Smooth muscle cell of the umbilical artery (primary cell): ENCODE measurements around the gene COA5. TPM values are rescaled to one million over a fixed set of nuclear protein-coding genes. Genes with fewer than 3 reads are reported as not detected.

Experiments used
- total RNA-seq: library from RNA; depleted of rRNA; stranded (reverse); fragments of >200 nt; gene quantifications from 2 replicates; pipeline ENCODE4 v1.2.3, GENCODE V29; 2014

The COA5 gene
- 19.7 and 28.8 TPM in 2 replicates for total RNA-seq

GRCh38 chr2:98608116-98608961 lies at the start of gene COA5, which contains the start of gene UNC50:
Gene COA5 (minus strand): TSS chr2:98608512. CDS start chr2:98608405, 107 bp downstream.
Gene UNC50 (plus strand): TSS chr2:98608589. CDS start chr2:98609760, 1,171 bp downstream.

Other genes starting within 250 kb of the COA5 start
- 29.7 and 38.7 TPM in 2 replicates for gene INPP4A, start 163.7 kb downstream of the COA5 start, total RNA-seq
- gene UNC50, start 77 bp upstream of the COA5 start, total RNA-seq, result 46.8 and 63.2 TPM in 2 replicates
- under 0.01 and 1.3 TPM in 2 replicates for gene MGAT4A, start 122.6 kb upstream of the COA5 start, total RNA-seq